Loucy (cell line): ENCODE measurements around the gene STC2.

ENCODE experiments used
- CTCF ChIP-seq: fragments of 200-600 bp; sonication (generic); conservative IDR thresholded peaks from 2 replicates; pipeline ENCODE4 v1.5.1; 2014; ENCODE audit warnings: mild to moderate bottlenecking, antibody characterized with exemption, low read length
- EZH2phosphoT487 ChIP-seq: fragments of 200-600 bp; IDR thresholded peaks from 2 replicates; pipeline ENCODE4 v1.6.1; 2018; ENCODE audit warnings: antibody characterized with exemption, mild to moderate bottlenecking, moderate library complexity, borderline replicate concordance

- TF ChIP-seq CTCF (no peak), EZH2phosphoT487 (no peak)
Measured at GRCh38 chr5:173333925-173334661, 5.9 kb upstream of the STC2 start.
